H1 (cell line): Measurements from ENCODE around the gene DAAM1. TPM values are rescaled to one million over a fixed set of nuclear protein-coding genes. Genes with fewer than 3 reads are reported as not detected.
A peak's percentile ranks its signal among the peaks of the same experiment; 100 is the strongest.

Source experiments
- ATF2 ChIP-seq: IDR thresholded peaks from 2 replicates; pipeline ENCODE4 v1.6.1; 2012; ENCODE audit warnings: low read length, inconsistent platforms
- CREB1 ChIP-seq: IDR thresholded peaks from 2 replicates; pipeline ENCODE4 v1.6.1; 2012; ENCODE audit warnings: inconsistent platforms
- CTBP2 ChIP-seq: IDR thresholded peaks from 2 replicates; pipeline ENCODE4 v1.7.0; 2011; ENCODE audit warnings: borderline replicate concordance, mild to moderate bottlenecking, moderate library complexity, mixed read lengths, low read length; ENCODE audit not compliant: insufficient read depth, insufficient read length
- EP300 ChIP-seq, 2 experiments: IDR thresholded peaks; 1 replicate in 1 of 2; 2 replicates in 1 of 2; pipeline ENCODE4 v1.6.1; 2011 to 2012; ENCODE audit warnings: low read depth in 2 of 2, low read length in 2 of 2, mild to moderate bottlenecking in 2 of 2, borderline replicate concordance in 1 of 2, inconsistent platforms in 1 of 2, moderate library complexity in 1 of 2
- HDAC2 ChIP-seq, 2 experiments: fragments of 300-600 bp in 1 of 2; sonication (generic) in 1 of 2; IDR thresholded peaks; 2 replicates each; pipeline ENCODE4 v1.6.1; 2011 to 2012; ENCODE audit warnings: low read depth in 2 of 2, low read length in 2 of 2, mild to moderate bottlenecking in 2 of 2, moderate library complexity in 2 of 2, borderline replicate concordance in 1 of 2, inconsistent platforms in 1 of 2
- KDM4A ChIP-seq: IDR thresholded peaks from one replicate; pipeline ENCODE4 v1.7.1; 2012; ENCODE audit warnings: low read depth, mild to moderate bottlenecking, moderate library complexity, low read length, inconsistent platforms; ENCODE audit not compliant: severe bottlenecking
- PHF8 ChIP-seq: fragments of 200-600 bp; sonication (generic); conservative IDR thresholded peaks from 2 replicates; pipeline ENCODE4 v1.7.1; 2012; ENCODE audit warnings: low read depth, mild to moderate bottlenecking, inconsistent platforms, low read length, moderate library complexity
- POLR2A ChIP-seq, 2 experiments: IDR thresholded peaks; 1 replicate in 1 of 2; 2 replicates in 1 of 2; pipeline ENCODE4 v1.6.1; 2011; ENCODE audit warnings: low read depth in 2 of 2, low read length in 2 of 2, mild to moderate bottlenecking in 2 of 2; ENCODE audit errors: control extremely low read depth in 1 of 2
- SAP30 ChIP-seq: fragments of 300-600 bp; sonication (generic); IDR thresholded peaks from 2 replicates; pipeline ENCODE4 v1.7.1; 2012; ENCODE audit warnings: low read length, moderate library complexity, mild to moderate bottlenecking, inconsistent platforms; ENCODE audit not compliant: insufficient read depth, insufficient replicate concordance
- SIN3A ChIP-seq, 2 experiments: IDR thresholded peaks in 1 of 2; conservative IDR thresholded peaks in 1 of 2; 2 replicates each; pipeline ENCODE4 v1.6.1; 2011 to 2012; ENCODE audit warnings: low read length in 2 of 2, improper control_type of control experiment in 1 of 2, low read depth in 1 of 2, mild to moderate bottlenecking in 1 of 2
- SP1 ChIP-seq: IDR thresholded peaks from 2 replicates; pipeline ENCODE4 v1.6.1; 2011; ENCODE audit warnings: low read depth, low read length
- SRF ChIP-seq: IDR thresholded peaks from 2 replicates; pipeline ENCODE4 v1.6.1; 2011; ENCODE audit warnings: mild to moderate bottlenecking, low read depth, low read length, moderate library complexity
- TAF7 ChIP-seq: optimal IDR thresholded peaks from 2 replicates; pipeline ENCODE3; 2011; ENCODE audit warnings: low read depth, mild to moderate bottlenecking, inconsistent platforms, low read length, moderate library complexity, borderline replicate concordance
- TBP ChIP-seq: IDR thresholded peaks from 2 replicates; pipeline ENCODE4 v1.6.1; 2011; ENCODE audit warnings: low read depth, low read length, improper control_type of control experiment
- USF2 ChIP-seq: IDR thresholded peaks from 2 replicates; pipeline ENCODE4 v1.6.1; 2011; ENCODE audit warnings: low read length, improper control_type of control experiment
- polyA plus RNA-seq, 7 experiments: library from polyadenylated mRNA; depleted of rRNA in 3 of 7; stranded (reverse) in 5 of 7; unstranded in 2 of 7; fragments of >200 nt in 5 of 7; fragments of 200-250 nt in 2 of 7; gene quantifications; 1 replicate in 5 of 7; 2 replicates in 1 of 7; 4 replicates in 1 of 7; pipeline versions ENCODE4 v1.2.1 to v1.2.3, GENCODE V29; 2011 to 2013; ENCODE audit warnings: missing spikeins in 2 of 7, mixed read lengths in 2 of 7
- total RNA-seq: library from RNA; stranded (reverse); fragmentation: NEBNext Ultra II Directional; extraction: Animal tissue kit (Norgen Biotek cat#: 25700); gene quantifications from 2 replicates; pipeline ENCODE4 v1.2.1, GENCODE V29; 2021

DAAM1 gene
- total and polyA plus RNA-seq, 2 of the 8 experiments (the other 6 are each of a cell fraction or from before 2014, with no cell fraction given) = 5.0 to 44.9 TPM

- peak; percentile 19 for TF ChIP-seq TAF7
- no peak for TF ChIP-seq SRF
- TF ChIP-seq CREB1 = no peak
- TF ChIP-seq SAP30 = no peak
- TF ChIP-seq SIN3A (conservative IDR thresholded peaks at IDR 0.05 in 1 of 2, IDR thresholded peaks at IDR 0.05 in 1 of 2; ENCODE audit: low read depth in 1 of 2, low read length in 2 of 2) = 0 out of 4 replicates have a peak, but pooled peaks of 1 of the 2 experiments have one; percentile 59
- TF ChIP-seq CTBP2 = no peak
- TF ChIP-seq USF2 = no peak
- TF ChIP-seq ATF2 = peak; percentile 90
- peak; percentile 58; the same call in 1 of the 2 replicates for TF ChIP-seq PHF8
- TF ChIP-seq EP300 (IDR thresholded peaks at IDR 0.05; ENCODE audit: borderline replicate concordance in 1 of 2, low read depth in 2 of 2, low read length in 2 of 2) = no peak
- peak; percentile 59; the same call in 1 of the 2 replicates for TF ChIP-seq TBP
- peak in 1 of 2 experiments; percentile 10; a peak in 1 of 4 replicates for TF ChIP-seq HDAC2 (IDR thresholded peaks at IDR 0.05; ENCODE audit: borderline replicate concordance in 1 of 2, low read depth in 2 of 2, low read length in 2 of 2)
- peak; percentile 73 to 74 for TF ChIP-seq POLR2A (IDR thresholded peaks at IDR 0.05; ENCODE audit: control extremely low read depth in 1 of 2, low read depth in 2 of 2, low read length in 2 of 2)
- TF ChIP-seq KDM4A = peak; percentile 53
- TF ChIP-seq SP1 = peak; percentile 86
Observed at GRCh38 chr14:59188461-59189090, at the start of gene DAAM1 (continued).
